NCI-H748 (cell line): ENCODE data around the gene MUC7.
"Not testable (repeated sequence)": the region's sequence is repeated elsewhere in the genome, so short reads cannot be mapped to it uniquely, and the experiment has no call there.

Experiments used
- DNase-seq: peaks from one replicate; lab custom pipeline; 2025; ENCODE audit not compliant: unreplicated experiment; lab: John Stamatoyannopoulos, UW

Gene MUC7

GRCh38 chr4:70471897-70472296 lies at the start of gene MUC7:
Gene MUC7, plus strand, starts transcription at chr4:70472197. Its CDS starts 1,825 bp downstream, at chr4:70474022.
- DNase-seq = no peak

- DNase-seq = no peak
Observed at GRCh38 chr4:70425306-70425705, 46.7 kb upstream of the MUC7 start.

GRCh38 chr4:70426789-70427188 lies 45.2 kb upstream of the MUC7 start:
- DNase-seq = no peak

- DNase-seq = no peak
Observed at GRCh38 chr4:70437197-70437596, 34.8 kb upstream of the MUC7 start.

GRCh38 chr4:70442474-70442873 lies 29.5 kb upstream of the MUC7 start:
- DNase-seq = no peak

DNA sequence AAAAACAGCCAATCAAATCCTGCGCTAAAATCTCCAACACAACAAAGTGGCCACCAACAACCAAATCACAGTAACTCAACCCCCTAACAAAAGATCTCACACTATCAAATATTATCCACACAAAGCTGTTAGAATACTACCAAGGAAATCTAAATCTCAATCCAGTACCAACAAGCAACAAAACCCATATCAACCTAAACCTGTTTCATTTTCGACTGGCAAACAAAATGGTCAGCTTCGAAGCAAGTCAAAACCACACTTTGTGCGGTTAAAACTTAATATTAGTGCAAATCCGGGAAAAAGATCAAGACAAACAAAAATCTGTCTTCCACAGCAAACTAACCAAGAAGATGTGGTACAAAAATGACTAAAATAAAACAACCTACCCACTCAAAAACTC lies 28.7 kb upstream of the MUC7 start:
- no peak for DNase-seq

DNA sequence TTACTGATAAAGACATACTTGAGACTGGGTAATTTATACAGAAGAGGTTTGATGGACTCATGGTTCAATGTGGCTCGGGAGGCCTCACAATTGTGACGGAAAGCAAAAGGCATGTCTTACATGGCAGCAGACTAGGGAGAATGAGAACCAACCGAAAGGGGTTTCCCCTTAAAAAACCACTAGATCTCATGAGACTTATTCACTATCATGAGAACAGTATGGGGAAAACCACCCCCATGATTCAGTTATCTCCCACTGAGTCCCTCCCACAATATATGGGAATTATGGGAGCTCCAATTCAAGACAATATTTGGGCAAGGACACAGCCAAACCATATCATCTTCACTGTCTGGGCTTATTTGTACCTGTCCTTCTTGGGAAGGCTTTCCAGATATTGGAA lies 22.8 kb upstream of the MUC7 start:
- DNase-seq = no peak

GRCh38 chr4:70452946-70453345 lies 19.1 kb upstream of the MUC7 start:
- no peak for DNase-seq

DNA sequence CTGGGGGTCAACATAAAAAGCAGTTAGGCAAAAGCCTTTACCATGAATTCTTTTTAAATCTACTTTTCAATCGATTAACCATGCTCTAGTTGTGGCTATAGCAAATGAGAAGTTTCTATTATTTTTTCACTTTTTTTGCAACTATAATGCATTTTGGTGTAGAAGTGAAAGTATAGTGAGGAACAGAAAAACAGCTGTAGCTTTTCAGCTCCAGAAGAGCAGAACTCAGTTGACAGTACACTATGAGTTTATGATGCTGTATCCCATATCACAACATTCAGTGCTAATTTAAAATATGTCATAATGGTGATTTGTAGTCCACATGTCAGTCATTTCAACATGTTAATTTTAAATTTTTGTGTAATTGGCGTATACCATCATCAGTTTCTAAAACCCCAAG lies 8.7 kb upstream of the MUC7 start:
- no peak for DNase-seq

GRCh38 chr4:70473679-70474078 lies 1.7 kb downstream of the MUC7 start:
- DNase-seq = no peak

DNA sequence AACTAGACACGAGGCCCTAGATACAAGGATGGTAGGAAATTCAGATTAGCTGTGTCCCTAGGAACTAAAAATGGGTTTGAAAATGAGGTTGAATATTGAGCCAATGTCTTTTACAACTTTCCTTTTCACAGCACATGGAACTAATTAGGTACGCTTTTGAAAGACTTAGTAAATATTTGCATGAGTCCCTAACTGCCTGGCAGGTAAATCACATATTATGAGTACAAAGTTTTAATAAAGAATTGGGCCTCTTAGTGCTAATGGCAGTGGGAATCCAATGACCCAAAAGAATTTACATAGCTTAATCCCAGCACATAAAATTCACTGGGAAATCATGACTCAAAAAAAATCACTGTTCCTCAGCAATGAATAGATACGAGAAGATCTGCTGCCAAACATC lies 16.8 kb downstream of the MUC7 start:
- peak; percentile 0 for DNase-seq

DNA sequence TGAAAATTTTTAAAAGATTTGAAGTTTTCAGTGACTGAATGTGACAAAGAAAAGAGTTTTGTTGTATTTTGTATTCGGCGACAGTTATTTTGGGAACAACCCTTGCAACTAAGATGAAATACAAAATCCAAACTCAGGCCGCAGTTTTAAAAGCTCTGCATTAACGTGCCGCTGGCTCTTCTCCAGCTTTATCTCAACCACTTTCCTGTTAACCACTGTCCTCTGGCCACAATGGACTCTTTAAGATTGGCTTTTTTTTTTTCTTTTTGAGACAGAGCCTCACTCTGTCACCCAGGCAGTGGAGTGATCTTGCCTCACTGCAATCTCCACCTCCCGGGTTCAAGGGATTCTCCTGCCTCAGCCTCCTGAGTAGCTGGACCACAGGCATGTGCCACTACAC lies 24.2 kb downstream of the MUC7 start:
- DNase-seq = no peak

DNA sequence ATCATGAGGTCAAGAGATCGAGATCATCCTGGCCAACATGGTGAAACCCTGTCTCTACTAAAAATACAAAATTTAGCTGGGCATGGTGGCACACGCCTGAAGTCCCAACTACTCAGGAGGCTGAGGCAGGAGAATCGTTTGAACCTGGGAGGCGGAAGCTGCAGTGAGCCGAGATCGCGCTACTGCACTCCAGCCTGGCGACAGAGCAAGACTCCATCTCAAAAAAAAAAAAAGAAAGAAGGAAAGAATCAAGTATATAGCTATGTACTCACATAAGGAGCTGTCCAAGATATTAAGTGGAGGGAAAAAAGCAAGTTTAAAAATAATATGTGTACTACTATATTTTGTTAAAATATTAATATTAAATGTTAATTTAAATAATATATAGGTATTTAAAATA lies 29.8 kb downstream of the MUC7 start:
- DNase-seq = not testable (repeated sequence)

DNA sequence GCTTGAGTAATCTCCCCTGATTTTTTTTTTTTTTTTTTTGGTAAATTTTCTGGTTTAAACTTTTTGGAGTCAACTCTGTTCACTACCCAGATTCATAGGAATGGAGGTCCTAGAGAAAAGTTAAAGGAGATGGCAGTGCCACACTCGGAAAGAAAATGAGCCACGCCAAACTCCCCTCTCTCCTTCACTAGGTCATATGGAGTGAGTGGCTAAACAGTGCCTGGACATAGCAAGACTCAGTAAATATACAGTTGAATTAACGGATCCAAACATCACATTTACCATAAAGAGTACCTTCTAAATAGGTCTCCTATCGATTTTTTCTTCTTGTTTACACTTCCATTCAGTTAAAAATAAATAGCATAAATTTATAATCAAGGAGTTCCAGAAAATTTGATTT lies 32.7 kb downstream of the MUC7 start:
- DNase-seq = no peak

DNA sequence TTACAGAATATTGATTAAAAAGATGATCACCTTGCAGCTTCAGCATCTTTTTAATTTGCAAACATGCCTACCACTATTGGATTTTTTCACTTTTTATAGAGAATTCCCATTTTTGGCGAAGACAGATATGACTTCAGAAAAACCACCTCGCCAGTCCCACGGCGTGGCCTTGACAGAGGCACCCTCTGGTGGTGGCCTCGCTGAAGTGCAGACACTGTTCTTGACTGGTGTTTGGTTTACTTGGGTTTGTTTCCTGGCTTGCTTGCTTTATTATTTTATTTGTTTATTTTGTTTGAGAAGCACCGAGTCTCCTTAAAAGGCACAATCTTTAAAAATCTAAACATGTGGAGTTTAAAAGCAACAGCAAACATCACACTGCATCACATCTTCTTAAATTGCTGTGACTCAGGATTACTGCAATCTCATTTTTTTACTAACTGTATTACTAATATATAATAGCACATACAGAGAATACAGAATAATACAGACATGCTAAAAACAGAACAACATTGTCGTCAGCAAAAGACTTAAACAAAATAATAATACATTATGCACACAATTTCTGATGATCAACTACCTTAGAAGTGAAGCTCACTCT lies 33.3 kb downstream of the MUC7 start:
- DNase-seq = peak; percentile 28

DNA sequence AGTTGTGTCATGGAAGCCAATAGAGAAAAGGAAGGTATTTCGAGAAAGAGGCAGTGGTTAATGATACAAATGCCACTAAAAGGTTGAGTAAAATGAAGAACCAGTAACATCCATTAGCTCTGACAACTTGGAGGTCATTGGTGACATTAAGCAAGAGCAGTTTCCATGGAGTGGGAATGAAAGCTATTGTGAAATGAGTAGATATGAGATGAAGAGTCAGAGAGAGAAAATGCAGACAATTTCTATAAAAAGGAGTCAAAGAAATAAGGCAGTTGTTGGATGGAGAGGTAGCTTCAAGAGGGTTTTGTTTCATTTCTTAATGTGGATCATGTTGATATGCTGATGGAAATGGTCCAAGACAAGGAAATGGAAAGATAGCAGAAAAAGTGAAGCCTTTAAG lies 36.8 kb downstream of the MUC7 start:
- no peak for DNase-seq

DNA sequence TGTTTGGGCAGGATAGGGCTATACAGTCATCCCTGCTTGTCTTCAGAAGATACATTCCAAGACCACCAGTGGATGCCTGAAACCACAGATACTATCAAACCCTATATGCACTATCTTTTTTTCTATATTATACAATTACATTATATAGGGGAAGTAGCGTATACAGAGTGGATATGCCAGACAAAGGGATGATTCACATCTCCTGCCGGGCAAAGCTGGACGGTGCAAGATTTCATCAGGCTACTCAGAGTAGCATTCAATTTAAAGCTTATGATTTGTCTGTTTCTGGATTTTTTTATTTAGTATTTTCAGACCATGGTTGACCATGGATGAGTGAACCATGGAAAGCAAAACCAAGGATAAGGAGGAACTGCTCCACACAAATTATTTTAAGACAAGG lies 39.4 kb downstream of the MUC7 start:
- no peak for DNase-seq

DNA sequence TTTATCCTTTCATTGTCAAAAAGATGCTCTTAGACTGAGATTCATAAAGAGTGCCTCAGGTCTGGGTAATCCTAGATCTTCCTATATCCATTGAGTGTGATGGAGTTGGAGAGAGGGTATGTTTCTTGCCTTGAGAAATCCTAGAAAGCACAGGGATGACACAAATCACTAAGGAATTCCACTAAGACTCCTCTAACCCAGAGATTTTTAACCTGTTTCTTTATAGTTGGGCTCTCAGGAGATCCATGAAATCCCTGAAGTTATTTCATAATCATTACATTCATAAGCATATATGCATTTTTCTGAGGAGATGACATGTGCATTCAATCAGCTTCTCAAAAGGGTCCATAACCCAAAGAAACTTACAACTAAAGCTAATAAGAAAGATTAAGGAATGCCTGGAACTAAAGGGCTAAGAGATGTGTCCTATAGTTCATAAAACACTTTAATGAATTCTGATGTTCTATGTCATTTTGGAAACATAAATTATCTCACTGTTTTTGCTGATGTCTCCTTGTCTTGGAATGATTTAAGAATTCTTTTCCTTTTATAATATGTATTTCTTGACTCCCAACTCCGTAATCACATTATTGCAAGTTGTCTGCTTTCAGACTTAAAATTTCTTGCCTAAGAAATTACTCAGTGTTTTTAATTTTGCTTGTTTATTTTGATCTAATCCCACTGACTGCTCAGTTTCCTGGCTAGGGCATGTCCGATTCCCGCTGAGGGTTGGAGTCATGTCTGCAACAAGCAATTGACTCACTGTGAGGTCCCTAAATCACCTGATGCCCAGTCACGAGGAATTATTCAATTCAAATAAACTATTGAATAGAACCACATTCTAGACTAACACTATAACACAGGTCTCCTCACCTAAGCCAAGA lies 43.6 kb downstream of the MUC7 start:
- DNase-seq = no peak

DNA sequence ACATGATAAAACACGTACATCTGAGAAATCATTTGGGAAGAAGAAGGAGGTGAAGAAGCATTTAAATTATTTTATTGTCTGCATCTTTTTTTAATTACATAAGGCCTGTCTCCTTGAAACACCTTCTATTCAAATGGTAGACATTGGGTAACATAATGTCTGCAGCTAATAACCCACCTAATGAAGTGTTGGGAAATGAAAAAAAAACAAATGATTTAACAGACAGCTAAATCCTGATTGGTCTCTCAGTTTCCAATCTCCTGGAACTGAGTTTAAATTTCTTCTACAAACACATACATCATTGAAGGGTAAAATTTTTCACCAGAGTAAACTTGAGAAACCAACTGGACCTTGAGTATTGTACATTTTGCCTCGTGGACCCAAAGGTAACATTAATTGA lies 46.3 kb downstream of the MUC7 start, which contains the start of gene AMTN:
Gene AMTN, plus strand, starts transcription at position 301 of the 400 bp plus-strand sequence. CDS start 209 bp downstream, outside the sequence.
- no peak for DNase-seq

GRCh38 chr4:70518716-70519115 lies 46.7 kb downstream of the MUC7 start:
- DNase-seq = no peak

DNA sequence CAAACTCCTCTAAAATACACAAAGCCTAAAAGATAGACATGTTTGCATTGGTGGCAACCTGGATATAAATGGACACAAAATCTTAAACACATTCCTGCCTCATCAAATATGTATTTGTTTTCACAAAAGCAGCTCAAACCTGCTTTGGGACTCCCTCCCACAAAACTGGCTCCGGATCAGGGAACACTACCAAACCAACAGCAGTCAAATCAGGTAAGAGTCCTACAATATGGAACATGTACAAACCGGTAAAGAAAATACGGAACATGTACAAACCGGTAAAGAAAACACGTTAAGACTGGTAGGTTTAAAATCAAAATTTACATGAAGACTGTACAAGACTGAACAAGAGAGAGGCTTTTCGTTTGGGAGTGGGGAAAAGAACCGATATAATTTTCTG lies 50.6 kb downstream of the MUC7 start:
- DNase-seq = no peak

DNA sequence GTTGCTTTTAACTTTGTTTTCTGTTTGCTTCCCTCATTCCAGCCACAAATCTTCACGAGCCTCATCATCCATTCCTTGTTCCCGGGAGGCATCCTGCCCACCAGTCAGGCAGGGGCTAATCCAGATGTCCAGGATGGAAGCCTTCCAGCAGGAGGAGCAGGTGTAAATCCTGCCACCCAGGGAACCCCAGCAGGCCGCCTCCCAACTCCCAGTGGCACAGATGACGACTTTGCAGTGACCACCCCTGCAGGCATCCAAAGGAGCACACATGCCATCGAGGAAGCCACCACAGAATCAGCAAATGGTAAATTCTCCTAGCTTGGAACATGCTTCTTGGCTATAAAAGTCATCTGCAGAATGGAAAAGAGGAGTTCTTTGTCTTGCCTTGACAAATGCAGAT lies 59.0 kb downstream of the MUC7 start:
- DNase-seq = no peak

GRCh38 chr4:70531981-70532380 lies 60.0 kb downstream of the MUC7 start:
- no peak for DNase-seq
